GM18909 (cell line): ENCODE measurements around the gene NPC2.
A peak's percentile ranks its signal among the peaks of the same experiment; 100 is the strongest.

Experiments used
- ATAC-seq: cut with Tn5 transposase; IDR thresholded peaks from one replicate; pipeline ENCODE4 v1.9.1; 2021; ENCODE audit warnings: mild to moderate bottlenecking; ENCODE audit not compliant: unreplicated experiment, poor library complexity

The NPC2 gene

DNA sequence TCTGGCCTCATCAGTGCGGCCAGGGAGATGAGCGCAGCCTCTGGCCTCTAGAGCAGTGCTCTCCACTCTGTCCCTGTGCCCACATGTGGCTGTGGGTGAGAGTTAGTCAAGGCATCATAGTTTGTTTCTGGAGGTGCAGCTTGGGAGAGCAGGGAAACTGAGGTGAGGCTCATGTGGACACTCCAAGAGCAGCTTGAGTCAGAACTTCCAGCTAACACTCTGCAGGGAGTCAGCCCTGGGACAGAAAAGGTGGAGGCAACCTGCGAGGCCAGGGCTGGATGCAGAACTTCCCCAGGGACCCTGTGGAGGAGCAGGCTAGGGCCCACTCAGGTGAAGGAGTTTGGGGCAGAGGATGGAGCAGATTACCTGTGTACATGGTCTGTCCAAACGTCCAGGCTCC, 11.3 kb upstream of the NPC2 start:
- no peak for ATAC-seq

DNA sequence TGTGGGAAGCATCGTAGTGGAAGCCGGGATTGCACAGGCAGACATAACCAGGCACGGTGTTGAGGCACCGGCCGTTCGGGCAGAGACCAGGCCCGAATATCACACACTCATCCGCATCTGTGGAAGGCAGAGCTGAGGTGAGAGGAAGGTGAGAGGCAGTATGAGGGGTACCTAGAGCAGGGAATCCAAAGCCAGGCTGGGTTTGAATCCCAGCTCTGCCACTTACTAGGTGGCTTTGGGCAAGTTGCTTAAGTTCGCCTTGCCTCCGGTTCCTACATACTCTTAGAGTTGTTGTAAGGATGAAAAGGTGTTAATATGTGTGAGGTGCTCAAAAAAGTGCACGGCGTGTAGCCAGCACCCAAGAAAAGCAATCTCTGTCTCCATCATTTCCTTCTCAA, 10.8 kb upstream of the NPC2 start:
- ATAC-seq: no peak

GRCh38 chr14:74503291-74503937, 10.3 kb upstream of the NPC2 start:
- ATAC-seq: no peak

DNA sequence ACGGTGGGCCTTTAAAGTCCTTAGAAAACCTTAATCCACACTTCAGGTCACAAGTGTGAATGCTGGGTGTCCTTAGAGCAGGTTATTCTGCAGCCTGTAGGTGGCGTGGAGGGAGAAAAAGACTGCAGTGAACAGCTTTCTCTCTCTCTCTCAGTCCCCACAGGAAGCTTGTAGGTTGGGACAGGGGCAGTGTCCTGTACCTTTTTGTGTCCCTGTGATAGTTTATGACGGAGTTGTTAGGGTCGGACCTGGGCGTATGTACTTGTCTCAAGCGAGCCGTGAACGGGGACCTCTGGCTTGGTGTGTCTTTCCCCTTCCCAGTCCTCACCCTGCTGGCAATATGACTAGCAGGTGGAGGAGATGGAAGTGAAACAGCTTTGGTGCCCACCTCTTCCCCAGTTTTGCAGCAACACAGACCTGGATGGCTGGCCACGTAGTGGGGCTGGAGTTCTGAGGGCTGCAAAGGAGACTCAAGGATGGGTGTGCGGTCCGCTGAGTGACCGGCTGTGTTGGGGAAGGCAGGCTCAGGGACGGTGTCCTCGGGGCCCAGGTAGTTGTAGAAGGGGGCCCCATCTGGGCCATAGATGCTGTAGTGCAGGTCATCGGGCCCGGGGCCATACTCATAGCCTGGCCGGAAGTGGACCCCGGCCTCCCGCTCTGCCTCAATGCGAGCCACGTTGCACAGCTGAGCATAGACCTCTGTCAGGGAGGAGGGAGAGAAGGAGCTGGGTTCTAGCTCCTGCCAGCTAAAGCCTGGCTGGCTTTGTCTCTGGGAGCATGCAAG, 9.3 kb upstream of the NPC2 start:
- ATAC-seq: no peak

DNA sequence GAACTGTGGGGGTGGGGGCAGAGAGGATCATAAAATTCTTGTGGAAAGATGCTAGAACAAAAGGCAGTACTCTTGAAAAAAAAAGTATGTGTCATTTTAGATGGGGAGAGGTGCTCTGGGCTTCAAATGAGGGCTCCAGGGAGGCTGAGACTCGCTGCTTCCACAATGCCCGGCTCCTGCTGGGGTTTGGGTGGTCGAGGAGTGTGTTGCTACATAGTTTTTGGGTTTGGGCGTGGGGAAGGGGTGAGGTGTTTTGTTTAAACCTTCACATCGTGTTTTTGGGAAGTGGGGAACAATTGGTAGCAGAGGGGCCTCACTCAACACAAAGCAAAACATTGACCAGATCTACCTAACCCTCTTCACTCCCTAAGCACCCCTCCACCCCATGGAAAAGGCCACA, 8.6 kb upstream of the NPC2 start:
- no peak for ATAC-seq

GRCh38 chr14:74501135-74501614, 8.1 kb upstream of the NPC2 start:
- no peak for ATAC-seq

- no peak for ATAC-seq
Measured at GRCh38 chr14:74500417-74501134, 7.5 kb upstream of the NPC2 start.

GRCh38 chr14:74495356-74495755, 2.3 kb upstream of the NPC2 start:
- ATAC-seq: no peak

- peak; percentile 90 for ATAC-seq
Measured at GRCh38 chr14:74493343-74494261, 497 bp upstream of the NPC2 start, which contains the start of gene ISCA2. TSS of gene ISCA2 (plus strand) at chr14:74493765. CDS start at chr14:74493775, 10 bp downstream.

DNA sequence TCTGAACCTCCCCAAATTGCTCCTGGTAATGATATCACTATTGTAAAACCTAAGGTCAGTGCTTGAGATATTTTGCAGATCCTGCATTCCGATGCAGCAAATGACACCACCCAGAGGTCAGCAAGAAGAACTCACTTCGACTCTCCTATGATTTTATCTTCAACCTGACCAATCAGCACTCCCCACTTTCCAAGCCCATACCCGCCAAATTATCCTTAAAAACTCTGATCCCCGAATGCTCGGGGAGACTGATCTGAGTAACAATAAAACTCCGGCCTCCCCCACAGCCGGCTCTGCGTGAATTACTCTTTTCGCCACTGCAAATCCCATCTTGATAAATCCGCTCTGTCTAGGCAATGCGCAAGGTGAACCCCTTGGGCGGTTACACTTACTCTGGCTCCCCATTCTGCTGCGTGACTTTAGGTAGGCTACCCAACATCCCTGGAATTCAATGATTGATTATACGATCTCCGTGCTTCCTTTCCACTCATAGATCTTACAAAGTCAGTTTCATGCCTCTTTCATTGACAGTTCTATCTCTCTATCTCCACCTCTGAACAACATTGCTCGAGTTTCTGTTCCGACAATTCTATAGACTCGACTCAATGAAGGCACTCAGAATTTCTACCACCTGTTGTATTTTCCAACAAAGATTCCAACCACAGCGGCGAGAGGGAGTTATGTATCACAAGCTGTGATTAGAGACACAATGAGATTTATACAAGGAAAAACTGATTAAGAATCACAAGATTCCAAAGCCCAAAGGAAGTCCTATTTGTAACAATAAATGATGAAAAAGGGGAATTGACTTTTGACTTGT, 939 bp downstream of the NPC2 start:
- no peak for ATAC-seq

GRCh38 chr14:74490486-74490885, 2.6 kb downstream of the NPC2 start:
- no peak for ATAC-seq

- ATAC-seq: no peak
Measured at GRCh38 chr14:74488786-74489397, 4.2 kb downstream of the NPC2 start.

- ATAC-seq: no peak
Measured at GRCh38 chr14:74486164-74486563, 6.9 kb downstream of the NPC2 start.

- ATAC-seq: no peak
Measured at GRCh38 chr14:74483321-74483720, 9.8 kb downstream of the NPC2 start.

- no peak for ATAC-seq
Measured at GRCh38 chr14:74482571-74482970, 10.5 kb downstream of the NPC2 start.

DNA sequence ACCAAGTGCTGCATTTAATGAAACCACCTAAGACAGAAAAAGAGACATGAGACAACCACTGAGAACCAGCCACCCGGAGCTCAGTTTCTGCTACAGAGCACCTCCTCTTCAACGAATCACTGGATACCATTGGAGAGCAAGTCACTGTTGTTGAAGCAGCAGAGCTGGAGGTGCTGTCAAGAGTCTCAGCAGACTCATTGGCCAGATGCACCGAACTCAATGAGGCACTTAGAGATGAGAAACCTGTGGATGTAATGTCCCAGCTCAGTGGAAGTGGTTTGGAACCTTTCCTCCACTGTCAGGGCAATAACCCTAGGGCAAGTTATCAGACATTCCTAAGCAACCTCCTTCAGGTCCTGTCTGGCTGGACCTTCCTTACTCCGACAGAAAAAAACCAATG, 13.1 kb downstream of the NPC2 start:
- no peak for ATAC-seq

DNA sequence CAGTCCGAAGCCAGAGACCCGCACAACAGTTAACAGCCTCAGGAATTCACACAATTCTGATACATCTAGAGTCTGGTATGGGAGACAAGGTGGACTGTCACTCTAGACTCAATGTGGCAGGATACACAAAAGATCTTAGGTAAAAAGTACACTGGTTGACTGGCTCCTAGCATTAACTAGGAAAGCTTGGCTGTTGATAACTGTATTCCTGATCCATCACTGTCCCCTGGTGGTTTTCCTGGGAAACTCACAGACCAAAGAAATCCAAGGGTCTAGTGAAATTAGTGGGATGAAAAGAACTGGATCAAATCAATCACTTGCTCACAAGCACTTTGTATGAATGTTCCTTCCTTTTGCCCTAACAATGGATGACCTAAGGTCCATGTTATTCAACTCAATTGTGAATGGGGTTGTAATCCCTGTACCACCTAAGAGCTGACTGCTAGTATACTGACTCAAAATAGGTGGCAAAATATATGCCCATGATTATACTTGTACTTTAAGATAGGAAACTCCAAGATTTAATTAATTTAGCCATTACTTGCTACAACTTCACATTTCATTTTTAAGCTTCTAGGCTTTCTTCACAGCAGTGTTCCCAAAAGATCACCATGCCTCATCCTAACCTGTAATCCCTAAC, 14.0 kb downstream of the NPC2 start:
- no peak for ATAC-seq

DNA sequence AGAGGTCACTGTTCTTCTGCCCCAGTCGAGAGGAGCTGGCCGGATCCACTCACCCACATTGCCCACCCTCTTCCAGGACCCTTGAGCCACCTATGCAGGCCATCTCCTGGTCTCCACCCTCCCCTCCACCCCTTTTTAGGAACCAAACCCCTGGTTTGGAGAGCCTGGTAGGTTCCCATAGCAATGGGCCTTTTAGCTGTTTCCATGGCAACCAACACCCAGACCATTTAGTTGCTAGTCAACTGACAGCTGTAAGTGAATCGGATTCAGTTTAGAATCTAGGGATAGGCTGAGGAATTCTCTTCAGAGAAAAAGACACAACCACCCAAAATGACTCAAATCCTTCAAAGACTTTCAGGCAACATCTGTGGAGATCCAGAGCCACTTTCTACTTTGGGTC, 16.5 kb downstream of the NPC2 start:
- no peak for ATAC-seq
